Breast epithelium (tissue), 4 donors: ENCODE data around the gene ZNF41. TPM values are rescaled to one million over a fixed set of nuclear protein-coding genes. Genes with fewer than 3 reads are reported as not detected.

Source experiments
- DNase-seq, 2 donors: peaks; one replicate each; pipeline ENCODE4 v3.0.0-alpha.2; 2019; ENCODE audit warnings: low spot score in 2 of 2
- H3K27ac ChIP-seq, 2 donors: fragments of 200-600 bp; sonication (generic) in 1 of 2; one replicate each; pipeline ENCODE4 v1.5.1; 2016 to 2019; ENCODE audit warnings: mild to moderate bottlenecking in 1 of 2
- H3K27me3 ChIP-seq, 2 donors: fragments of 200-600 bp; sonication (generic) in 1 of 2; one replicate each; pipeline versions ENCODE4 v1.5.1 to v1.6.0; 2017 to 2019; ENCODE audit warnings: control low read depth in 1 of 2, mild to moderate bottlenecking in 1 of 2
- H3K36me3 ChIP-seq: fragments of 200-600 bp; one replicate; pipeline ENCODE4 v1.5.1; 2019
- H3K4me1 ChIP-seq, 2 donors: fragments of 200-600 bp; sonication (generic); one replicate each; pipeline ENCODE4 v1.5.1; 2016 to 2019; ENCODE audit warnings: control low read depth in 1 of 2
- H3K4me3 ChIP-seq, 3 donors: fragments of 200-600 bp; sonication (generic); 1 replicate in 2 of 3; 2 replicates in 1 of 3; pipeline ENCODE4 v1.5.1; 2016 to 2019; ENCODE audit warnings: mild to moderate bottlenecking in 3 of 3, moderate library complexity in 2 of 3
- H3K9me3 ChIP-seq, 2 donors: fragments of 200-600 bp; sonication (generic) in 1 of 2; one replicate each; pipeline ENCODE4 v1.5.1; 2016 to 2019; ENCODE audit warnings: control low read depth in 1 of 2
- CTCF ChIP-seq, 3 donors: fragments of 450-650 bp; IDR thresholded peaks; one replicate each; pipeline ENCODE4 v1.5.1; 2016 to 2017; ENCODE audit warnings: antibody characterized with exemption in 3 of 3, mild to moderate bottlenecking in 3 of 3, moderate library complexity in 3 of 3
- POLR2A ChIP-seq: fragments of 450-650 bp; IDR thresholded peaks from one replicate; pipeline ENCODE4 v1.6.1; 2016; ENCODE audit warnings: antibody characterized with exemption, mild to moderate bottlenecking, moderate library complexity
- POLR2AphosphoS5 ChIP-seq, 3 donors: sonication (generic); formaldehyde crosslinking; IDR thresholded peaks; one replicate each; pipeline ENCODE4 v1.6.1; 2017; ENCODE audit warnings: antibody characterized with exemption in 3 of 3
- intact Hi-C: fragments of 100-400 bp; cut with DNase I; formaldehyde crosslinking; loops from one replicate; pipeline ENCODE4 v1.15.1; 2023; ENCODE audit warnings: low total_unique reads
- total RNA-seq, 3 donors: library from RNA; depleted of rRNA; stranded (reverse); fragments of >200 nt; gene quantifications; one replicate each; pipeline ENCODE4 v1.1.0, GENCODE V29; 2016

Gene ZNF41
- total RNA-seq, result 10 to 100 TPM in 1 of 3 donors, 1 to 10 TPM in 2; 7.2 to 14.0 (median 9.2) TPM

GRCh38 chrX:47482512-47483305, at the start of gene ZNF41:
Gene ZNF41, minus strand, starts transcription at chrX:47483222. Its CDS starts 15,741 bp downstream, at chrX:47467481.
- Histone ChIP-seq H3K27ac (peak within 1 kb of the TSS; percentile 92 to 99), H3K27me3 (peaks cover 0 to 6% of the 10 kb centered on the region in 2 donors), H3K9me3 (no peaks in the 10 kb centered on the region), H3K4me1 (no peaks in the 10 kb centered on the region), H3K36me3 (no peaks in the 10 kb centered on the region), H3K4me3 (peak within 1 kb of the TSS; percentile 75 to 85 (median 76))
- DNase-seq, result peak; percentile 55 to 61
- no peak for TF ChIP-seq CTCF (IDR thresholded peaks at IDR 0.05)
- TF ChIP-seq POLR2AphosphoS5 (IDR thresholded peaks at IDR 0.05), result peak in 1 of 3 donors; percentile 9
- intact Hi-C loops, result no loop called here

- TF ChIP-seq POLR2A, result no peak
- TF ChIP-seq POLR2AphosphoS5 (IDR thresholded peaks at IDR 0.05), result no peak
- TF ChIP-seq CTCF (IDR thresholded peaks at IDR 0.05), result no peak
- H3K27ac ChIP-seq, result no peak overlapping the region
- no peaks in the 10 kb centered on the region for H3K4me1 ChIP-seq
- no peak overlapping the region for H3K4me3 ChIP-seq
- peaks cover 0 to 16% of the 10 kb centered on the region in 2 donors for H3K27me3 ChIP-seq
- no peak for DNase-seq
- H3K36me3 ChIP-seq, result no peaks in the 10 kb centered on the region
- intact Hi-C loops, result loop anchor here (5.0 kb wide), 1 partner anchor 222 kb away; no protein-coding TSS in a partner anchor
- no peaks in the 10 kb centered on the region for H3K9me3 ChIP-seq
Observed at GRCh38 chrX:47530049-47530448, 47.0 kb upstream of the ZNF41 start.

GRCh38 chrX:47529548-47529947, 46.5 kb upstream of the ZNF41 start:
- H3K9me3 ChIP-seq, result no peaks in the 10 kb centered on the region
- intact Hi-C loops, result loop anchor here (5.0 kb wide), 1 partner anchor 58 kb away; no protein-coding TSS in a partner anchor

GRCh38 chrX:47523713-47524166, 40.7 kb upstream of the ZNF41 start:
- DNase-seq, result no peak
- H3K27me3 ChIP-seq, result peaks cover 0 to 15% of the 10 kb centered on the region in 2 donors
- H3K4me1 ChIP-seq, result no peaks in the 10 kb centered on the region
- no peaks in the 10 kb centered on the region for H3K36me3 ChIP-seq
- TF ChIP-seq POLR2A (no peak), CTCF (IDR thresholded peaks at IDR 0.05) (no peak), POLR2AphosphoS5 (IDR thresholded peaks at IDR 0.05) (no peak)
- H3K9me3 ChIP-seq, result peaks cover 5 to 26% of the 10 kb centered on the region in 2 donors
- H3K4me3 ChIP-seq, result peak overlapping the region; percentile 42 to 76 (median 55)
- intact Hi-C loops, result no loop called here
- peak overlapping the region in 1 of 2 donors; percentile 43 for H3K27ac ChIP-seq

More at GRCh38 chrX:47529548-47529947, 46.5 kb upstream of the ZNF41 start:
- Histone ChIP-seq H3K4me1 (no peaks in the 10 kb centered on the region), H3K27ac (no peak overlapping the region), H3K36me3 (no peaks in the 10 kb centered on the region), H3K4me3 (no peak overlapping the region), H3K27me3 (peaks cover 0 to 16% of the 10 kb centered on the region in 2 donors)
- TF ChIP-seq POLR2AphosphoS5 (IDR thresholded peaks at IDR 0.05) (no peak), POLR2A (no peak), CTCF (IDR thresholded peaks at IDR 0.05) (no peak)
- no peak for DNase-seq

GRCh38 chrX:47523297-47523696, 40.3 kb upstream of the ZNF41 start:
- Histone ChIP-seq H3K9me3 (peaks cover 5 to 26% of the 10 kb centered on the region in 2 donors), H3K4me1 (no peaks in the 10 kb centered on the region), H3K27ac (peak overlapping the region in 1 of 2 donors; percentile 43), H3K27me3 (peaks cover 0 to 11% of the 10 kb centered on the region in 2 donors), H3K4me3 (peak overlapping the region; percentile 42 to 76 (median 55)), H3K36me3 (no peaks in the 10 kb centered on the region)
- no peak for TF ChIP-seq POLR2A
- TF ChIP-seq CTCF (IDR thresholded peaks at IDR 0.05), result peak; percentile 7 to 71 (median 70)
- peak in 2 of 3 donors; percentile 24 to 53 for TF ChIP-seq POLR2AphosphoS5 (IDR thresholded peaks at IDR 0.05)
- intact Hi-C loops, result no loop called here
- DNase-seq, result peak; percentile 58 to 81
